Astrocyte (in vitro differentiated cells and primary cell): ENCODE results near the gene PPT2. TPM values are rescaled to one million over a fixed set of nuclear protein-coding genes. Genes with fewer than 3 reads are reported as not detected.
A peak's percentile ranks its signal among the peaks of the same experiment; 100 is the strongest.

Source experiments
- DNase-seq: peaks from one replicate; pipeline ENCODE4 v3.0.0-alpha.2; 2010; ENCODE audit warnings: low read depth
- FAIRE-seq: peaks from 2 replicates; lab custom pipeline; 2011; peaks lifted over from hg19 to GRCh38; lab: Jason Lieb, UNC
- H2AFZ ChIP-seq: 2 replicates; pipeline ENCODE4 v1.6.0; 2012; ENCODE audit warnings: low read depth, low read length, inconsistent platforms
- H3K27ac ChIP-seq: 2 replicates; pipeline ENCODE4 v1.5.1; 2011; ENCODE audit warnings: low read depth, low read length, inconsistent platforms
- H3K27me3 ChIP-seq: 2 replicates; pipeline ENCODE4 v1.6.0; 2011; ENCODE audit warnings: low read length, inconsistent platforms; ENCODE audit not compliant: insufficient read depth
- H3K36me3 ChIP-seq: 2 replicates; pipeline ENCODE4 v1.5.1; 2011; ENCODE audit warnings: low read length, inconsistent platforms; ENCODE audit not compliant: insufficient read depth
- H3K4me1 ChIP-seq: 2 replicates; pipeline ENCODE4 v1.5.1; 2011; ENCODE audit warnings: low read length, inconsistent platforms; ENCODE audit not compliant: insufficient read depth
- H3K4me2 ChIP-seq: 2 replicates; pipeline ENCODE4 v1.6.0; 2012; ENCODE audit warnings: low read length, inconsistent platforms
- H3K4me3 ChIP-seq: 2 replicates; pipeline ENCODE4 v1.5.1; 2011; ENCODE audit warnings: low read depth, mild to moderate bottlenecking, low read length, inconsistent platforms; ENCODE audit not compliant: insufficient read depth
- H3K79me2 ChIP-seq: 2 replicates; pipeline ENCODE4 v1.6.0; 2012; ENCODE audit warnings: mild to moderate bottlenecking, low read length, inconsistent platforms; ENCODE audit not compliant: insufficient read depth
- H3K9ac ChIP-seq: 2 replicates; pipeline ENCODE4 v1.6.0; 2012; ENCODE audit warnings: mild to moderate bottlenecking, low read length, inconsistent platforms
- H3K9me3 ChIP-seq: 2 replicates; pipeline ENCODE4 v1.5.1; 2012; ENCODE audit warnings: low read depth, mild to moderate bottlenecking, low read length, inconsistent platforms; ENCODE audit not compliant: insufficient read depth
- H4K20me1 ChIP-seq: 2 replicates; pipeline ENCODE4 v1.6.0; 2012; ENCODE audit warnings: low read length, inconsistent platforms; ENCODE audit not compliant: insufficient read depth
- H3K27ac Mint-ChIP-seq: one replicate; pipeline ENCODE4 v1.8.0; 2021; ENCODE audit warnings: mild to moderate bottlenecking, mixed read lengths; ENCODE audit not compliant: unreplicated experiment
- H3K27me3 Mint-ChIP-seq: one replicate; pipeline ENCODE4 v1.8.0; 2021; ENCODE audit warnings: low read depth, mixed read lengths; ENCODE audit not compliant: unreplicated experiment
- H3K36me3 Mint-ChIP-seq: one replicate; pipeline ENCODE4 v1.8.0; 2021; ENCODE audit warnings: low read depth, mixed read lengths; ENCODE audit not compliant: unreplicated experiment
- H3K4me1 Mint-ChIP-seq: one replicate; pipeline ENCODE4 v1.8.0; 2021; ENCODE audit warnings: low read depth, mixed read lengths; ENCODE audit not compliant: unreplicated experiment
- H3K4me3 Mint-ChIP-seq: one replicate; pipeline ENCODE4 v1.8.0; 2021; ENCODE audit warnings: mild to moderate bottlenecking, moderate library complexity, mixed read lengths; ENCODE audit not compliant: unreplicated experiment
- H3K9me3 Mint-ChIP-seq: one replicate; pipeline ENCODE4 v1.8.0; 2021; ENCODE audit warnings: mild to moderate bottlenecking, mixed read lengths; ENCODE audit not compliant: unreplicated experiment
- EZH2 ChIP-seq: IDR thresholded peaks from 2 replicates; pipeline ENCODE4 v1.6.1; 2012; ENCODE audit warnings: mild to moderate bottlenecking, low read length, inconsistent platforms; ENCODE audit not compliant: insufficient read depth
- total RNA-seq: library from RNA; stranded (reverse); gene quantifications from 2 replicates; pipeline ENCODE4 v1.2.1, GENCODE V29; 2021
- TF ChIP-seq, protein P1 (sequence below): IDR thresholded peaks from 2 replicates; pipeline ENCODE4 v1.5.1; 2011; ENCODE audit warnings: low read depth, mild to moderate bottlenecking, inconsistent platforms, low read length, moderate library complexity; ENCODE audit not compliant: insufficient read depth

PPT2 gene
- total RNA-seq, 1 donor from 2014 or later: 33.0 TPM

DNA sequence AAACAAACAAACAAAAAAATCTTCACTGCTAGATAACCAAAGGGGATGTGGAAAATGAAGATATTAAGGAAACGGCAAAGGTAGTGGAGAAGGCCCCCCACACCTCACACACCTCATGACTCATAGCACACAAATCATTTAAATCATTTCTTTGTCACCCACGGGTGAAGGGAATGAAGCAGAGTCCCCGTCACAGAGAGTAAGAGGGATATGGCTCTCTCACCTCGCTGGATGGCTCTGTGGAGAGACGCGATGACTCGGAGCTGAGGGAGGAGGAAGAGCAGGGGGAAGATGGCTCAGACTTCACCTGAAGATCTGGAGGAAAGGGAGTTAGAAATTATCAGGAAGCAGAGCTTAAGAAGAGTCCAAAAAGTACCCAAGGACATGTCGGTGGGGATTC, 27.1 kb upstream of the PPT2 start:
- Histone ChIP-seq H3K4me3 (peak overlapping the region; percentile 98), H3K9me3 (no peaks in the 10 kb centered on the region), H3K4me1 (peaks cover 24% of the 10 kb centered on the region), H3K9ac (peak overlapping the region; percentile 98), H3K36me3 (no peaks in the 10 kb centered on the region), H4K20me1 (peaks cover 9% of the 10 kb centered on the region), H3K79me2 (peaks cover 41% of the 10 kb centered on the region), H2AFZ (peak overlapping the region; percentile 85), H3K27me3 (no peaks in the 10 kb centered on the region), H3K27ac (peak overlapping the region; percentile 92), H3K4me2 (peak overlapping the region; percentile 99)
- FAIRE-seq (no peak), DNase-seq (no peak)
- H3K4me3 Mint-ChIP-seq: peak overlapping the region; percentile 98
- H3K27ac Mint-ChIP-seq: peak overlapping the region; percentile 48
- peaks cover 18% of the 10 kb centered on the region for H3K4me1 Mint-ChIP-seq
- no peaks in the 10 kb centered on the region for H3K27me3 Mint-ChIP-seq
- no peaks in the 10 kb centered on the region for H3K9me3 Mint-ChIP-seq
- no peak for TF ChIP-seq EZH2
- TF ChIP-seq, protein P1, sequence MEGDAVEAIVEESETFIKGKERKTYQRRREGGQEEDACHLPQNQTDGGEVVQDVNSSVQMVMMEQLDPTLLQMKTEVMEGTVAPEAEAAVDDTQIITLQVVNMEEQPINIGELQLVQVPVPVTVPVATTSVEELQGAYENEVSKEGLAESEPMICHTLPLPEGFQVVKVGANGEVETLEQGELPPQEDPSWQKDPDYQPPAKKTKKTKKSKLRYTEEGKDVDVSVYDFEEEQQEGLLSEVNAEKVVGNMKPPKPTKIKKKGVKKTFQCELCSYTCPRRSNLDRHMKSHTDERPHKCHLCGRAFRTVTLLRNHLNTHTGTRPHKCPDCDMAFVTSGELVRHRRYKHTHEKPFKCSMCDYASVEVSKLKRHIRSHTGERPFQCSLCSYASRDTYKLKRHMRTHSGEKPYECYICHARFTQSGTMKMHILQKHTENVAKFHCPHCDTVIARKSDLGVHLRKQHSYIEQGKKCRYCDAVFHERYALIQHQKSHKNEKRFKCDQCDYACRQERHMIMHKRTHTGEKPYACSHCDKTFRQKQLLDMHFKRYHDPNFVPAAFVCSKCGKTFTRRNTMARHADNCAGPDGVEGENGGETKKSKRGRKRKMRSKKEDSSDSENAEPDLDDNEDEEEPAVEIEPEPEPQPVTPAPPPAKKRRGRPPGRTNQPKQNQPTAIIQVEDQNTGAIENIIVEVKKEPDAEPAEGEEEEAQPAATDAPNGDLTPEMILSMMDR: no peak
- peaks cover 15% of the 10 kb centered on the region for H3K36me3 Mint-ChIP-seq

DNA sequence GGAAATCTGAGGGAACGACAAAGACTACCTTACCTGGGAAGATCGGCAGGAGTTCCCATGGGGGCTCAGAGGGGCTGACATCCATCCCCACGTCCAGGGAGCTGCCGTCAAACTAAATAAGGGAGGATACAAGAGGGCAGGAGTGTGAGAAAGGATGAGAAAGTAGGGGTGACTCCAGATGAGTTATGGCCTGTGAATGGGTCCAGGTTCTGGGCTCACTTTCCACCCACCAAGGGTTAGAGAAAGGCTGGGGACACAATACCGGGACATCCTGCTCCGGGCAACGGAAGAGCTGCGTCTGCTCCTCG, 26.6 kb upstream of the PPT2 start:
- H3K27ac Mint-ChIP-seq: peak overlapping the region; percentile 95
- no peaks in the 10 kb centered on the region for H3K9me3 Mint-ChIP-seq
- H3K4me1 Mint-ChIP-seq: peaks cover 18% of the 10 kb centered on the region
- peak overlapping the region; percentile 92 for H3K27ac ChIP-seq
- H3K4me3 ChIP-seq: peak overlapping the region; percentile 98
- H3K9ac ChIP-seq: peak overlapping the region; percentile 98
- H4K20me1 ChIP-seq: peaks cover 7% of the 10 kb centered on the region
- H3K27me3 ChIP-seq: no peaks in the 10 kb centered on the region
- DNase-seq (no peak), FAIRE-seq (no peak)
- peaks cover 41% of the 10 kb centered on the region for H3K79me2 ChIP-seq
- H3K4me3 Mint-ChIP-seq: peak overlapping the region; percentile 98
- peaks cover 24% of the 10 kb centered on the region for H3K4me1 ChIP-seq
- H3K4me2 ChIP-seq: peak overlapping the region; percentile 99
- no peaks in the 10 kb centered on the region for H3K27me3 Mint-ChIP-seq
- TF ChIP-seq, protein P1: no peak
- TF ChIP-seq EZH2: no peak
- H3K36me3 ChIP-seq: no peaks in the 10 kb centered on the region
- H2AFZ ChIP-seq: peak overlapping the region; percentile 85
- no peaks in the 10 kb centered on the region for H3K9me3 ChIP-seq
- H3K36me3 Mint-ChIP-seq: peaks cover 13% of the 10 kb centered on the region

DNA sequence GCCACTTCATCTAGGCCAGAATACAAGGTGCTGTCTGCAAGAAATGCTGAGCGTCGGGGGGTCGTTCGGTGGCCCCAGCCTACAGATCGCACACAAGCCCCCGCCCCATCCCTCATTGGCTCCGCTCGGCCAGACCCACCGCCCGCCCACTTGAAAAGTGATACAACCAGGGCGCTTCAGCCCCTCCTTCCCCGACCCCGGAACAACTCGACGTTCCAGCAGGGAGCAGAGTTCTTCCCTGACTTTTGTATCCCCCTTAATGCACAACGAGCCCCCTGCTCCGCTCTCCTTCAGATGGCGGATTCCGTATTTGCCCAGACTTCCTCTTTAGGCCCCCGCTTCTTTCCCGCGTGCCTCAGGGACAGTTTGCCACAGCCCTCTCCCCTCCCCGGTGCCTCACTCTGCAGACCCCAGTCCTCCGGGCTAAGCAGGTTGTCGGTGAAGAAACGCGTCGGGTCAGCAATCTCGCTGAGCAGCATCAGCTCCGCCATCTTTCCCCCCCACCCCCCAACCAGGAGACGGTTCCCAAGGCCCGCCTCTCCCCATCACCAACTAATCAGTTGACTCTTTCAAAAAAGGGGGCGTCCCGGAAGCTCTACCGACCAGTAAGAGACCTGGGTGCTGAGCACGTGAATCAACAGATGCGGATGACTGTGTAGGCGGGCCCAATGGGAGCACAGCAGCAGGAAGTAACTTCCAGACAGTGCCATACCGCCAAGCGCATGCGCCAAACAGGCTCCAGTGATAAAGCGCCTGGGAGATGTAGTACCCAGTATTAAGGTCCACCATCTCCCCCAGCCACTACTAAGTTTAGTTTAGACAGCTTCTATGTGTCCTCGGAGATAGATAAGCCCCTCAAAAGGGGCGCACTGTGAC, 26.0 kb upstream of the PPT2 start, which contains the start of gene ATF6B:
Gene ATF6B (minus strand): TSS at position 530 of the 876 bp plus-strand sequence. CDS start 39 bp downstream, at position 491.
- FAIRE-seq (peak; percentile 39), DNase-seq (peak; percentile 100)
- Histone ChIP-seq H3K9me3 (no peaks in the 10 kb centered on the region), H3K4me2 (peak within 1 kb of the TSS; percentile 99), H3K27me3 (no peaks in the 10 kb centered on the region), H4K20me1 (peaks cover 7% of the 10 kb centered on the region), H3K9ac (peak within 1 kb of the TSS; percentile 98), H3K79me2 (peaks cover 39% of the 10 kb centered on the region), H3K27ac (peak within 1 kb of the TSS; percentile 92), H3K4me1 (peaks cover 24% of the 10 kb centered on the region), H2AFZ (peak within 1 kb of the TSS; percentile 85), H3K36me3 (no peaks in the 10 kb centered on the region), H3K4me3 (peak within 1 kb of the TSS; percentile 98)
- peak within 1 kb of the TSS; percentile 98 for H3K4me3 Mint-ChIP-seq
- peak within 1 kb of the TSS; percentile 95 for H3K27ac Mint-ChIP-seq
- H3K27me3 Mint-ChIP-seq: no peaks in the 10 kb centered on the region
- H3K36me3 Mint-ChIP-seq: peaks cover 13% of the 10 kb centered on the region
- H3K9me3 Mint-ChIP-seq: no peaks in the 10 kb centered on the region
- no peak for TF ChIP-seq EZH2
- TF ChIP-seq, protein P1: no peak
- H3K4me1 Mint-ChIP-seq: peaks cover 18% of the 10 kb centered on the region
